ENCODE measurements around the gene TEX13B. TPM values are rescaled to one million over a fixed set of nuclear protein-coding genes. Genes with fewer than 3 reads are reported as not detected.

TEX13B gene
- total and polyA plus RNA-seq, 2 experiments from 2014 or later: not detected

- Histone ChIP-seq H3K9me3 (ENCODE audit: low read depth) (no peaks in the 10 kb centered on the region), H3K4me2 (no peak overlapping the region), H3K27me3 (no peaks in the 10 kb centered on the region), H3K79me2 (no peaks in the 10 kb centered on the region), H4K20me1 (ENCODE audit: insufficient read depth, poor library complexity, severe bottlenecking) (no peaks in the 10 kb centered on the region), H3K4me3 (no peak overlapping the region), H3K9me2 (replicated peaks; ENCODE audit: insufficient read depth) (no peaks in the 10 kb centered on the region), H3K36me3 (replicated peaks; ENCODE audit: insufficient read depth, low read depth) (no peaks in the 10 kb centered on the region), H2AFZ (no peak overlapping the region), H3K4me1 (ENCODE audit: insufficient read depth) (no peaks in the 10 kb centered on the region), H3K27ac (no peak overlapping the region)
- TF ChIP-seq EZH2phosphoT487 (IDR thresholded peaks at IDR 0.05; ENCODE audit: low read depth, severe bottlenecking, unreplicated experiment) (no peak), CTCF (IDR thresholded peaks at IDR 0.05; ENCODE audit: poor library complexity) (no peak), EZH2 (IDR thresholded peaks at IDR 0.05; ENCODE audit: borderline replicate concordance) (no peak)
- WGBS (ENCODE audit: low lambda C conversion rate, missing lambda C conversion rate): 50% methylated on average over 2 of the region's 2 CpGs
- no peak for DNase-seq (ENCODE audit: low spot score)
Measured at GRCh38 chrX:108025954-108026600, 43.9 kb upstream of the TEX13B start.

DNA sequence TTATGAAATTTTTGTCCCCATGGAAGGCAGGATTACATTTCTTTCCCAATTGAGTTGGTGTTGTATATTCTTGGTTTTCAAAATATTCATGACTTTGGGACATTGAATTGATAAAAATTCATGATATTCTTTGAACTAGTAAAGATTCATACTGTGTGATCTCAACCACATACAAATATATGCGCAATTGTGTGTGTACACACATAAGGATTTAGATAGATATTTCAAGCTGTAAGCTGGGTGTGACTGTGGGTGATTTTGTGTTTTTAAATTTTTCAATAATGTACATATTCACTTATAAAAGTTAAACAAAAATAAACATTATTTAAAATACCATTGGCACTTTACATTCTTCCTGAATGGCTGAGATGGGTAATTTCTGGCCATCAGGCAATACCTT, 43.2 kb upstream of the TEX13B start:
- Histone ChIP-seq H3K4me2 (no peak overlapping the region), H3K4me1 (ENCODE audit: insufficient read depth) (no peaks in the 10 kb centered on the region), H2AFZ (no peak overlapping the region), H3K27ac (no peak overlapping the region), H3K4me3 (no peak overlapping the region), H3K9me3 (ENCODE audit: low read depth) (no peaks in the 10 kb centered on the region), H3K9me2 (replicated peaks; ENCODE audit: insufficient read depth) (no peaks in the 10 kb centered on the region), H3K36me3 (replicated peaks; ENCODE audit: insufficient read depth, low read depth) (no peaks in the 10 kb centered on the region), H3K79me2 (no peaks in the 10 kb centered on the region), H4K20me1 (ENCODE audit: insufficient read depth, poor library complexity, severe bottlenecking) (no peaks in the 10 kb centered on the region), H3K27me3 (no peaks in the 10 kb centered on the region)
- WGBS (ENCODE audit: low lambda C conversion rate, missing lambda C conversion rate): 100% methylated on average over 1 of the region's 1 CpG
- TF ChIP-seq EZH2 (IDR thresholded peaks at IDR 0.05; ENCODE audit: borderline replicate concordance): no peak
- no peak for DNase-seq (ENCODE audit: low spot score)

- no peak overlapping the region for H3K4me3 ChIP-seq
- H3K9me3 ChIP-seq (ENCODE audit: low read depth): no peaks in the 10 kb centered on the region
- WGBS (ENCODE audit: low lambda C conversion rate, missing lambda C conversion rate): 63% methylated on average over 1 of the region's 1 CpG
- H3K79me2 ChIP-seq: no peaks in the 10 kb centered on the region
- H3K36me3 ChIP-seq (replicated peaks; ENCODE audit: insufficient read depth, low read depth): no peaks in the 10 kb centered on the region
- H3K9me2 ChIP-seq (replicated peaks; ENCODE audit: insufficient read depth): no peaks in the 10 kb centered on the region
- H3K27ac ChIP-seq: no peak overlapping the region
- DNase-seq (ENCODE audit: low spot score): no peak
- no peaks in the 10 kb centered on the region for H3K4me1 ChIP-seq (ENCODE audit: insufficient read depth)
- H4K20me1 ChIP-seq (ENCODE audit: insufficient read depth, poor library complexity, severe bottlenecking): no peaks in the 10 kb centered on the region
- TF ChIP-seq EZH2 (IDR thresholded peaks at IDR 0.05; ENCODE audit: borderline replicate concordance) (no peak), EZH2phosphoT487 (IDR thresholded peaks at IDR 0.05; ENCODE audit: low read depth, severe bottlenecking, unreplicated experiment) (no peak), CTCF (IDR thresholded peaks at IDR 0.05; ENCODE audit: poor library complexity) (no peak)
- H2AFZ ChIP-seq: no peak overlapping the region
- H3K27me3 ChIP-seq: no peaks in the 10 kb centered on the region
- H3K4me2 ChIP-seq: no peak overlapping the region
Measured at GRCh38 chrX:108022491-108023089, 40.4 kb upstream of the TEX13B start.

- Histone ChIP-seq H3K4me1 (ENCODE audit: insufficient read depth) (no peaks in the 10 kb centered on the region), H3K27me3 (no peaks in the 10 kb centered on the region), H3K36me3 (replicated peaks; ENCODE audit: insufficient read depth, low read depth) (no peaks in the 10 kb centered on the region), H3K4me3 (no peak overlapping the region), H3K9me2 (replicated peaks; ENCODE audit: insufficient read depth) (no peaks in the 10 kb centered on the region), H3K9me3 (ENCODE audit: low read depth) (no peaks in the 10 kb centered on the region), H3K4me2 (no peak overlapping the region), H3K27ac (no peak overlapping the region), H3K79me2 (no peaks in the 10 kb centered on the region), H4K20me1 (ENCODE audit: insufficient read depth, poor library complexity, severe bottlenecking) (no peaks in the 10 kb centered on the region), H2AFZ (no peak overlapping the region)
- no peak for DNase-seq (ENCODE audit: low spot score)
- TF ChIP-seq CTCF (IDR thresholded peaks at IDR 0.05; ENCODE audit: poor library complexity) (peak; percentile 45), EZH2phosphoT487 (IDR thresholded peaks at IDR 0.05; ENCODE audit: low read depth, severe bottlenecking, unreplicated experiment) (no peak)
- WGBS (ENCODE audit: low lambda C conversion rate, missing lambda C conversion rate): 18% methylated on average over 2 of the region's 2 CpGs
Measured at GRCh38 chrX:108020631-108021030, 38.5 kb upstream of the TEX13B start.
